LoVo (cell line): ENCODE measurements around the gene DNAL1.
A peak's percentile ranks its signal among the peaks of the same experiment; 100 is the strongest.
"Not testable (repeated sequence)": the region's sequence is repeated elsewhere in the genome, so short reads cannot be mapped to it uniquely, and the experiment has no call there.

Experiments used
- DNase-seq: peaks from one replicate; pipeline ENCODE4 v3.0.0-alpha.2; 2016; ENCODE audit warnings: low spot score

The DNAL1 gene

GRCh38 chr14:73640796-73641365 lies 3.9 kb upstream of the DNAL1 start:
- DNase-seq = no peak

GRCh38 chr14:73645248-73645610 lies 443 bp downstream of the DNAL1 start:
- no peak for DNase-seq

- DNase-seq = no peak
Measured at GRCh38 chr14:73651005-73651404, 6.2 kb downstream of the DNAL1 start.

GRCh38 chr14:73655851-73656250 lies 11.1 kb downstream of the DNAL1 start:
- no peak for DNase-seq

- not testable (repeated sequence) for DNase-seq
Measured at GRCh38 chr14:73659202-73659601, 14.4 kb downstream of the DNAL1 start.

GRCh38 chr14:73660511-73660910 lies 15.7 kb downstream of the DNAL1 start:
- no peak for DNase-seq

- DNase-seq = no peak
Measured at GRCh38 chr14:73661872-73662271, 17.1 kb downstream of the DNAL1 start.

GRCh38 chr14:73662487-73662943 lies 17.7 kb downstream of the DNAL1 start:
- DNase-seq = peak; percentile 81

- DNase-seq = no peak
Measured at GRCh38 chr14:73663548-73664212, 18.9 kb downstream of the DNAL1 start.

GRCh38 chr14:73665130-73665529 lies 20.3 kb downstream of the DNAL1 start:
- no peak for DNase-seq

- DNase-seq = no peak
Measured at GRCh38 chr14:73666583-73666982, 21.8 kb downstream of the DNAL1 start.

GRCh38 chr14:73667854-73668253 lies 23.1 kb downstream of the DNAL1 start:
- no peak for DNase-seq

- DNase-seq = no peak
Measured at GRCh38 chr14:73674986-73675385, 30.2 kb downstream of the DNAL1 start.

GRCh38 chr14:73678698-73679097 lies 33.9 kb downstream of the DNAL1 start:
- DNase-seq = no peak

- DNase-seq = no peak
Measured at GRCh38 chr14:73680821-73681220, 36.0 kb downstream of the DNAL1 start.

- no peak for DNase-seq
Measured at GRCh38 chr14:73684627-73685026, 39.8 kb downstream of the DNAL1 start.

- no peak for DNase-seq
Measured at GRCh38 chr14:73685328-73685727, 40.5 kb downstream of the DNAL1 start.

- DNase-seq = no peak
Measured at GRCh38 chr14:73686901-73687300, 42.1 kb downstream of the DNAL1 start.

- no peak for DNase-seq
Measured at GRCh38 chr14:73694083-73694482, 49.3 kb downstream of the DNAL1 start.

- no peak for DNase-seq
Measured at GRCh38 chr14:73695082-73695481, 50.3 kb downstream of the DNAL1 start.

GRCh38 chr14:73695997-73696396 lies 51.2 kb downstream of the DNAL1 start:
- no peak for DNase-seq

- DNase-seq = peak; percentile 67
Measured at GRCh38 chr14:73696466-73697400, 51.9 kb downstream of the DNAL1 start.

- peak; percentile 20 for DNase-seq
Measured at GRCh38 chr14:73700325-73700724, 55.5 kb downstream of the DNAL1 start.
